ENCODE results near the gene CLMN.

The CLMN gene

GRCh38 chr14:95147597-95147996 is 172.1 kb downstream of the CLMN start:
- Histone ChIP-seq H3K36me3 (peaks cover 11% of the 10 kb centered on the region), H3K4me3 (ENCODE audit: low read depth, low read length) (no peak overlapping the region), H3K9me3 (peaks cover 6% of the 10 kb centered on the region), H3K4me1 (no peaks in the 10 kb centered on the region; the same call in 1 of the 2 replicates), H3K27me3 (no peaks in the 10 kb centered on the region)
- DNase-seq, result no peak
- TF ChIP-seq, protein P1, sequence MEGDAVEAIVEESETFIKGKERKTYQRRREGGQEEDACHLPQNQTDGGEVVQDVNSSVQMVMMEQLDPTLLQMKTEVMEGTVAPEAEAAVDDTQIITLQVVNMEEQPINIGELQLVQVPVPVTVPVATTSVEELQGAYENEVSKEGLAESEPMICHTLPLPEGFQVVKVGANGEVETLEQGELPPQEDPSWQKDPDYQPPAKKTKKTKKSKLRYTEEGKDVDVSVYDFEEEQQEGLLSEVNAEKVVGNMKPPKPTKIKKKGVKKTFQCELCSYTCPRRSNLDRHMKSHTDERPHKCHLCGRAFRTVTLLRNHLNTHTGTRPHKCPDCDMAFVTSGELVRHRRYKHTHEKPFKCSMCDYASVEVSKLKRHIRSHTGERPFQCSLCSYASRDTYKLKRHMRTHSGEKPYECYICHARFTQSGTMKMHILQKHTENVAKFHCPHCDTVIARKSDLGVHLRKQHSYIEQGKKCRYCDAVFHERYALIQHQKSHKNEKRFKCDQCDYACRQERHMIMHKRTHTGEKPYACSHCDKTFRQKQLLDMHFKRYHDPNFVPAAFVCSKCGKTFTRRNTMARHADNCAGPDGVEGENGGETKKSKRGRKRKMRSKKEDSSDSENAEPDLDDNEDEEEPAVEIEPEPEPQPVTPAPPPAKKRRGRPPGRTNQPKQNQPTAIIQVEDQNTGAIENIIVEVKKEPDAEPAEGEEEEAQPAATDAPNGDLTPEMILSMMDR (IDR thresholded peaks at IDR 0.05; ENCODE audit: low read depth, low read length), result no peak

GRCh38 chr14:95146079-95146771 is 173.5 kb downstream of the CLMN start:
- Histone ChIP-seq H3K4me3 (ENCODE audit: low read depth, low read length) (no peak overlapping the region), H3K27me3 (no peaks in the 10 kb centered on the region), H3K36me3 (peaks cover 14% of the 10 kb centered on the region), H3K4me1 (no peaks in the 10 kb centered on the region; the same call in 1 of the 2 replicates), H3K9me3 (peaks cover 6% of the 10 kb centered on the region)
- TF ChIP-seq, protein P1 (IDR thresholded peaks at IDR 0.05; ENCODE audit: low read depth, low read length), result no peak
- DNase-seq, result no peak

- Histone ChIP-seq H3K9me3 (peaks cover 6% of the 10 kb centered on the region), H3K4me1 (no peaks in the 10 kb centered on the region; the same call in 1 of the 2 replicates), H3K36me3 (peaks cover 14% of the 10 kb centered on the region), H3K27me3 (no peaks in the 10 kb centered on the region), H3K4me3 (ENCODE audit: low read depth, low read length) (no peak overlapping the region)
- TF ChIP-seq, protein P1 (IDR thresholded peaks at IDR 0.05; ENCODE audit: low read depth, low read length), result no peak
- no peak for DNase-seq
Observed at GRCh38 chr14:95144849-95145248, 174.9 kb downstream of the CLMN start.

DNA sequence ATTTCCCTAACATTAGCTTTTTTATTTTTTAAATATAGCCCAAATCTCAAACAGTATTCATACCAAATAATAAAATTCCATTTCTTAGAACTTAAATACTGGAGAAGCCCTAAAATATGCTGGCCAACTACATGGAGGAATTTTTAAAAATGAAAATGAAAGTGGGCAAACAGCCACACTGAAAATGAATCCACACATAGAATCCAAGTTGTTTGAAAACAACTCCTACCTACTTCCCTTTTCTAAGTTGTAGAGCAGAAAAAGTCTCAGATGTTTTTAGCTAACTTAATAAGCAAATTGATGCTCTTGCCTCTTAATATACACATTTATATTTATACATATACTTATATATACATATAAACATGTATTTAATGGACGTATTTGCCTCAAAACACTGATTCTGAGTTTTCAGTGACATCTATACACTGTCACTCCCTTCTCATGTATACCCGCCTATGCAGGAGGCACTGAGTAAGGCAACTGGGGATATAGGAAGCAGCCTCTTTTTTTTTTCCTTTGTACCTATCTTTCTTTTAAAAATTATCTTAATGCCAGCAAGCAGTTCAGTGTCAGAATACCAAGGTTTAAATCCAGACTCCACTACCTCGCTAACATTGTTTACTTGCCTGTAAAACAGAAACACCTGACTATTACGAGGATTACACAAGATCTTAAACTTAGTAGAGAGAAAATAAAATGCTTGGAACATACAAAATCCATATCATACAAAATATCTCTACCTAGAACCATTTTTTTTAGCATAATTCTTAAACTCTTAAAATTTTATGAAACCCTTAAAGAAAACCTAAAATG is 175.7 kb downstream of the CLMN start:
- Histone ChIP-seq H3K4me3 (ENCODE audit: low read depth, low read length) (no peak overlapping the region), H3K27me3 (no peaks in the 10 kb centered on the region), H3K9me3 (peaks cover 6% of the 10 kb centered on the region), H3K4me1 (no peaks in the 10 kb centered on the region; the same call in 1 of the 2 replicates), H3K36me3 (peaks cover 14% of the 10 kb centered on the region)
- TF ChIP-seq, protein P1 (IDR thresholded peaks at IDR 0.05; ENCODE audit: low read depth, low read length), result no peak
- DNase-seq, result no peak

DNA sequence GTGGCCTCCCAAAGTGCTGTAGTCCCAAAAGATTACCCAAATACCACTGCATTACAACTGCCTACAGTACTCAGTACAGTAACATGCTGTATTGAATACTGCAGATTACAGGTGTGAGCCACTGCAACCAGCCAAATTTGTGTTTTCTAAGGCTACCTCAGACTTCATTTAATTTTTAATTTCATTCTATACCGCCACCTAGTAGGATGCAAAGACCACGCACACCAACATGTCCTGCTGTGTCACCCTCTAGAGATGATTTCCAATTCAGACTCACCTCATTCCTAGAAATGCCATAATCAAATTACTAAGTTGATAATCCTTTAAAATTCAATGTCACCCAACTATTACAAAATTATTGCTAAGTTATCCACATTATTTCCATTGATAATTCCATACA is 177.5 kb downstream of the CLMN start:
- no peak for DNase-seq
- H3K36me3 ChIP-seq, result peaks cover 14% of the 10 kb centered on the region
- peaks cover 2% of the 10 kb centered on the region for H3K9me3 ChIP-seq
- TF ChIP-seq, protein P1 (IDR thresholded peaks at IDR 0.05; ENCODE audit: low read depth, low read length), result no peak
- no peaks in the 10 kb centered on the region; the same call in 1 of the 2 replicates for H3K4me1 ChIP-seq
- H3K4me3 ChIP-seq (ENCODE audit: low read depth, low read length), result no peak overlapping the region
- H3K27me3 ChIP-seq, result no peaks in the 10 kb centered on the region
